MM.1S (cell line): ENCODE data around the gene KLF1.

Experiments
- CTCF ChIP-seq: fragments of 300-600 bp; sonication (generic); IDR thresholded peaks from 2 replicates; pipeline ENCODE4 v1.5.1; 2016; ENCODE audit warnings: antibody characterized with exemption, low read length, mixed read lengths
- EZH2 ChIP-seq: fragments of 300-600 bp; sonication (generic); optimal IDR thresholded peaks from 2 replicates; pipeline ENCODE3; 2017; ENCODE audit warnings: low read depth, mild to moderate bottlenecking, antibody characterized with exemption, low read length, mixed read lengths
- EZH2phosphoT487 ChIP-seq: fragments of 300-600 bp; sonication (generic); IDR thresholded peaks from 2 replicates; pipeline ENCODE4 v1.6.1; 2018; ENCODE audit warnings: antibody characterized with exemption, low read length

GRCh38 chr19:12843999-12844732, 42.8 kb downstream of the KLF1 start:
- TF ChIP-seq CTCF: no peak
- no peak for TF ChIP-seq EZH2
- TF ChIP-seq EZH2phosphoT487: no peak
